Loucy (cell line): ENCODE results near the gene CDH12.
"Not testable (repeated sequence)": the region's sequence is repeated elsewhere in the genome, so short reads cannot be mapped to it uniquely, and the experiment has no call there.

ENCODE experiments used
- H2AFZ ChIP-seq: fragments of 200-600 bp; sonication (generic); 2 replicates; pipeline ENCODE4 v1.6.0; 2016; ENCODE audit warnings: antibody characterized with exemption, mild to moderate bottlenecking, low read length, moderate library complexity
- H3F3A ChIP-seq: fragments of 200-600 bp; 2 replicates; pipeline ENCODE4 v1.6.0; 2016; ENCODE audit warnings: antibody characterized with exemption, low read depth, mild to moderate bottlenecking
- H3K27me3 ChIP-seq: fragments of 200-600 bp; sonication (generic); 2 replicates; pipeline ENCODE4 v1.6.1; 2014; ENCODE audit warnings: low read length, mild to moderate bottlenecking; ENCODE audit not compliant: insufficient read depth, poor library complexity, severe bottlenecking
- H3K36me3 ChIP-seq: fragments of 200-600 bp; sonication (generic); 2 replicates; pipeline ENCODE4 v1.6.1; 2016; ENCODE audit warnings: low read length; ENCODE audit not compliant: insufficient read depth
- H3K4me1 ChIP-seq: fragments of 200-600 bp; sonication (generic); 2 replicates; pipeline ENCODE4 v1.5.1; 2014; ENCODE audit warnings: low read length, mild to moderate bottlenecking; ENCODE audit not compliant: insufficient read depth, poor library complexity, severe bottlenecking
- H3K4me2 ChIP-seq: fragments of 200-600 bp; sonication (generic); 2 replicates; pipeline ENCODE4 v1.6.0; 2014; ENCODE audit warnings: antibody characterized with exemption, low read length, low read depth, mild to moderate bottlenecking; ENCODE audit not compliant: poor library complexity, severe bottlenecking
- H3K4me3 ChIP-seq: fragments of 200-600 bp; sonication (generic); 2 replicates; pipeline ENCODE4 v1.5.1; 2014; ENCODE audit warnings: low read length, mild to moderate bottlenecking, mixed read lengths; ENCODE audit not compliant: poor library complexity, severe bottlenecking
- H3K79me2 ChIP-seq: fragments of 200-600 bp; sonication (generic); 2 replicates; pipeline ENCODE4 v1.6.1; 2014; ENCODE audit warnings: low read length; ENCODE audit not compliant: insufficient read depth
- H3K9ac ChIP-seq: fragments of 200-600 bp; sonication (generic); 2 replicates; pipeline ENCODE4 v1.6.0; 2014; ENCODE audit warnings: mild to moderate bottlenecking, low read depth, low read length, moderate library complexity; ENCODE audit not compliant: poor library complexity, severe bottlenecking
- H3K9me2 ChIP-seq: fragments of 200-600 bp; sonication (generic); replicated peaks from 2 replicates; pipeline ENCODE4 v1.6.1; 2016; ENCODE audit warnings: low read depth, low read length, mixed read lengths
- H3K9me3 ChIP-seq: fragments of 200-600 bp; sonication (generic); 2 replicates; pipeline ENCODE4 v1.6.1; 2014; ENCODE audit warnings: mild to moderate bottlenecking, antibody characterized with exemption, low read length, low read depth; ENCODE audit not compliant: insufficient read depth
- H4K20me1 ChIP-seq: fragments of 200-600 bp; sonication (generic); 2 replicates; pipeline ENCODE4 v1.6.0; 2014; ENCODE audit warnings: antibody characterized with exemption, low read length, mild to moderate bottlenecking; ENCODE audit not compliant: insufficient read depth, poor library complexity, severe bottlenecking
- CTCF ChIP-seq: fragments of 200-600 bp; sonication (generic); conservative IDR thresholded peaks from 2 replicates; pipeline ENCODE4 v1.5.1; 2014; ENCODE audit warnings: mild to moderate bottlenecking, antibody characterized with exemption, low read length
- EZH2phosphoT487 ChIP-seq: fragments of 200-600 bp; IDR thresholded peaks from 2 replicates; pipeline ENCODE4 v1.6.1; 2018; ENCODE audit warnings: antibody characterized with exemption, mild to moderate bottlenecking, moderate library complexity, borderline replicate concordance

CDH12 gene

GRCh38 chr5:22293147-22293546, 560.0 kb downstream of the CDH12 start:
- no peaks in the 10 kb centered on the region for H3K9me2 ChIP-seq
- no peaks in the 10 kb centered on the region for H4K20me1 ChIP-seq
- H3F3A ChIP-seq, result no peaks in the 10 kb centered on the region
- H3K36me3 ChIP-seq, result no peaks in the 10 kb centered on the region
- no peak overlapping the region for H3K4me3 ChIP-seq
- H3K4me2 ChIP-seq, result no peak overlapping the region
- no peaks in the 10 kb centered on the region for H3K9me3 ChIP-seq
- no peak overlapping the region for H2AFZ ChIP-seq
- H3K79me2 ChIP-seq, result no peaks in the 10 kb centered on the region
- TF ChIP-seq CTCF (no peak), EZH2phosphoT487 (no peak)
- no peaks in the 10 kb centered on the region for H3K4me1 ChIP-seq
- H3K27me3 ChIP-seq, result no peaks in the 10 kb centered on the region
- no peak overlapping the region for H3K9ac ChIP-seq

- no peaks in the 10 kb centered on the region for H3K9me3 ChIP-seq
- no peaks in the 10 kb centered on the region for H3F3A ChIP-seq
- no peak overlapping the region for H3K4me3 ChIP-seq
- no peak for TF ChIP-seq CTCF
- no peak for TF ChIP-seq EZH2phosphoT487
- no peak overlapping the region for H2AFZ ChIP-seq
- H3K27me3 ChIP-seq, result no peaks in the 10 kb centered on the region
- H4K20me1 ChIP-seq, result no peaks in the 10 kb centered on the region
- no peak overlapping the region for H3K9ac ChIP-seq
- H3K4me2 ChIP-seq, result no peak overlapping the region
- H3K36me3 ChIP-seq, result no peaks in the 10 kb centered on the region
- H3K79me2 ChIP-seq, result no peaks in the 10 kb centered on the region
- no peaks in the 10 kb centered on the region for H3K9me2 ChIP-seq
- no peaks in the 10 kb centered on the region for H3K4me1 ChIP-seq
Measured at GRCh38 chr5:22278164-22278563, 575.0 kb downstream of the CDH12 start.

- no peak overlapping the region for H2AFZ ChIP-seq
- H3K4me1 ChIP-seq, result no peaks in the 10 kb centered on the region
- TF ChIP-seq EZH2phosphoT487 (no peak), CTCF (no peak)
- H4K20me1 ChIP-seq, result no peaks in the 10 kb centered on the region
- no peak overlapping the region for H3K4me3 ChIP-seq
- no peaks in the 10 kb centered on the region for H3K79me2 ChIP-seq
- no peaks in the 10 kb centered on the region for H3K9me3 ChIP-seq
- no peaks in the 10 kb centered on the region for H3K36me3 ChIP-seq
- H3K4me2 ChIP-seq, result no peak overlapping the region
- no peaks in the 10 kb centered on the region for H3F3A ChIP-seq
- H3K27me3 ChIP-seq, result no peaks in the 10 kb centered on the region
- no peak overlapping the region for H3K9ac ChIP-seq
- H3K9me2 ChIP-seq, result no peaks in the 10 kb centered on the region
Measured at GRCh38 chr5:22277006-22277405, 576.1 kb downstream of the CDH12 start.

- not testable (repeated sequence) for H3K79me2 ChIP-seq, H3F3A ChIP-seq, H3K27me3 ChIP-seq, H3K9ac ChIP-seq, H3K9me3 ChIP-seq, H3K4me1 ChIP-seq, H3K4me2 ChIP-seq, H3K9me2 ChIP-seq, H2AFZ ChIP-seq, H3K36me3 ChIP-seq, H3K4me3 ChIP-seq, H4K20me1 ChIP-seq
Measured at GRCh38 chr5:22265855-22266254, 587.3 kb downstream of the CDH12 start.
